Stimulated activated CD8-positive, alpha-beta memory T cell treated with anti-CD3 and anti-CD28 coated beads, Interleukin-2, amount 100 ng/mL, for 1 hour (primary cell): Measurements from ENCODE around the gene SRRM4.

Experiments
- DNase-seq, 2 donors: peaks; one replicate each; pipeline ENCODE4 v3.0.0-alpha.2; 2020; ENCODE audit warnings: low read depth in 2 of 2

The SRRM4 gene

GRCh38 chr12:119201789-119202543 lies 220.6 kb downstream of the SRRM4 start:
- DNase-seq: no peak

- DNase-seq: no peak
Measured at GRCh38 chr12:119202544-119202943, 221.2 kb downstream of the SRRM4 start.

- DNase-seq: no peak
Measured at GRCh38 chr12:119204131-119204530, 222.8 kb downstream of the SRRM4 start.

- no peak for DNase-seq
Measured at GRCh38 chr12:119204671-119205285, 223.4 kb downstream of the SRRM4 start.

GRCh38 chr12:119206348-119207062 lies 225.2 kb downstream of the SRRM4 start:
- no peak for DNase-seq

- no peak for DNase-seq
Measured at GRCh38 chr12:119207063-119207560, 225.8 kb downstream of the SRRM4 start.

- DNase-seq: no peak
Measured at GRCh38 chr12:119208626-119209061, 227.3 kb downstream of the SRRM4 start.

- no peak for DNase-seq
Measured at GRCh38 chr12:119211884-119212283, 230.5 kb downstream of the SRRM4 start.
